Erythroblast (primary cell): ENCODE data around the gene DPP10.
"Not testable (repeated sequence)": the region's sequence is repeated elsewhere in the genome, so short reads cannot be mapped to it uniquely, and the experiment has no call there.

Source experiments
- GATA1 ChIP-seq: IDR thresholded peaks from 2 replicates; pipeline ENCODE4 v1.6.1; 2011; ENCODE audit warnings: low read depth, mild to moderate bottlenecking, control low read depth, low read length, moderate library complexity
- POLR2A ChIP-seq: IDR thresholded peaks from 2 replicates; pipeline ENCODE4 v1.6.1; 2011; ENCODE audit warnings: mild to moderate bottlenecking, low read length

GRCh38 chr2:114522612-114523011 lies 80.2 kb downstream of the DPP10 start:
- not testable (repeated sequence) for TF ChIP-seq POLR2A, GATA1
